Upper lobe of right lung (tissue), 1 donor: ENCODE results near the gene NSD1. TPM values are rescaled to one million over a fixed set of nuclear protein-coding genes. Genes with fewer than 3 reads are reported as not detected.

ENCODE experiments used
- total RNA-seq: library from RNA; stranded (reverse); fragmentation: NEBNext Ultra II Directional; extraction: Animal tissue kit (Norgen Biotek cat#: 25700); gene quantifications from one replicate; pipeline ENCODE4 v1.2.1, GENCODE V29; 2021
- donor health status: DM: no; HTN: yes; CAD: no; lungs with severe emphysema.

Gene NSD1
- total RNA-seq, 1 donor from 2014 or later = 67.7 TPM

Other genes with a start within 250 kb of the NSD1 start
- 50.5 TPM for gene HK3, start 234.4 kb upstream of the NSD1 start, total RNA-seq
- gene UIMC1, start 127.0 kb upstream of the NSD1 start, total RNA-seq = 35.4 TPM
- 12.9 TPM for gene ZNF346, start 111.1 kb upstream of the NSD1 start, total RNA-seq
- gene FGFR4, start 46.9 kb upstream of the NSD1 start, total RNA-seq = 109 TPM
- 36.3 TPM for gene RAB24, start 169.9 kb downstream of the NSD1 start, total RNA-seq
- gene PRELID1, start 170.0 kb downstream of the NSD1 start, total RNA-seq = 87.0 TPM
- 10.1 TPM for gene MXD3, start 178.1 kb downstream of the NSD1 start, total RNA-seq
- gene LMAN2, start 217.9 kb downstream of the NSD1 start, total RNA-seq = 117 TPM
- gene RGS14, start 224.2 kb downstream of the NSD1 start, total RNA-seq = 17.5 TPM